Ishikawa (cell line): Measurements from ENCODE around the gene HNF1A.

Experiments
- CEBPB ChIP-seq: IDR thresholded peaks from 2 replicates; pipeline ENCODE4 v1.6.1; 2012
- CREB1 ChIP-seq: IDR thresholded peaks from 2 replicates; pipeline ENCODE4 v1.6.1; 2012; ENCODE audit warnings: low read depth
- EGR1 ChIP-seq: IDR thresholded peaks from 2 replicates; pipeline ENCODE4 v1.6.1; 2012
- EP300 ChIP-seq: IDR thresholded peaks from 2 replicates; pipeline ENCODE4 v1.6.1; 2012; ENCODE audit warnings: borderline replicate concordance
- MAX ChIP-seq: IDR thresholded peaks from 2 replicates; pipeline ENCODE4 v1.6.1; 2012
- NFIC ChIP-seq: IDR thresholded peaks from 2 replicates; pipeline ENCODE4 v1.6.1; 2012
- REST ChIP-seq: IDR thresholded peaks from 2 replicates; pipeline ENCODE4 v1.6.1; 2012; ENCODE audit warnings: low read depth, mild to moderate bottlenecking
- TAF1 ChIP-seq: IDR thresholded peaks from 2 replicates; pipeline ENCODE4 v1.6.1; 2012; ENCODE audit warnings: low read depth, mild to moderate bottlenecking
- YY1 ChIP-seq: IDR thresholded peaks from 2 replicates; pipeline ENCODE4 v1.6.1; 2012; ENCODE audit warnings: low read depth
- TF ChIP-seq, protein P1 (sequence below): IDR thresholded peaks from 2 replicates; pipeline ENCODE4 v1.6.1; 2012

GRCh38 chr12:120982659-120983058 is 4.3 kb downstream of the HNF1A start:
- no peak for TF ChIP-seq REST
- TF ChIP-seq EP300 = no peak
- no peak for TF ChIP-seq TAF1
- no peak for TF ChIP-seq NFIC
- TF ChIP-seq MAX = no peak
- TF ChIP-seq, protein P1, sequence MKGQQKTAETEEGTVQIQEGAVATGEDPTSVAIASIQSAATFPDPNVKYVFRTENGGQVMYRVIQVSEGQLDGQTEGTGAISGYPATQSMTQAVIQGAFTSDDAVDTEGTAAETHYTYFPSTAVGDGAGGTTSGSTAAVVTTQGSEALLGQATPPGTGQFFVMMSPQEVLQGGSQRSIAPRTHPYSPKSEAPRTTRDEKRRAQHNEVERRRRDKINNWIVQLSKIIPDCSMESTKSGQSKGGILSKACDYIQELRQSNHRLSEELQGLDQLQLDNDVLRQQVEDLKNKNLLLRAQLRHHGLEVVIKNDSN = no peak
- TF ChIP-seq YY1 = no peak
- no peak for TF ChIP-seq CEBPB
- TF ChIP-seq EGR1 = no peak
- no peak for TF ChIP-seq CREB1
